Mesendoderm (in vitro differentiated cells): ENCODE data around the gene GLUD1.
A peak's percentile ranks its signal among the peaks of the same experiment; 100 is the strongest.

Experiments used
- DNase-seq: peaks from one replicate; pipeline ENCODE4 v3.0.0; 2013
- H2AK5ac ChIP-seq: 2 replicates; pipeline ENCODE4 v1.6.1; 2013; ENCODE audit warnings: low read length, inconsistent platforms
- H2BK120ac ChIP-seq: 2 replicates; pipeline ENCODE4 v1.6.1; 2013; ENCODE audit warnings: low read depth, mild to moderate bottlenecking, low read length, moderate library complexity, mixed read lengths
- H2BK15ac ChIP-seq: replicated peaks from 2 replicates; pipeline ENCODE4 v1.6.1; 2013; ENCODE audit warnings: low read depth, mild to moderate bottlenecking, moderate library complexity
- H2BK5ac ChIP-seq: 2 replicates; pipeline ENCODE4 v1.6.1; 2013; ENCODE audit warnings: low read length, inconsistent platforms
- H3K18ac ChIP-seq: 2 replicates; pipeline ENCODE4 v1.6.1; 2013; ENCODE audit warnings: mild to moderate bottlenecking, low read length, mixed read lengths
- H3K23ac ChIP-seq: one replicate; pipeline ENCODE4 v1.6.1; 2013; ENCODE audit warnings: low read length
- H3K27ac ChIP-seq: 2 replicates; pipeline ENCODE4 v1.5.1; 2013; ENCODE audit warnings: low read depth, mild to moderate bottlenecking, inconsistent platforms, low read length, moderate library complexity
- H3K27me3 ChIP-seq: 2 replicates; pipeline ENCODE4 v1.6.1; 2013; ENCODE audit warnings: low read length, control low read depth, mild to moderate bottlenecking, inconsistent platforms; ENCODE audit not compliant: insufficient read depth, poor library complexity
- H3K36me3 ChIP-seq: 2 replicates; pipeline ENCODE4 v1.6.1; 2013; ENCODE audit warnings: low read length, inconsistent platforms; ENCODE audit not compliant: control insufficient read depth, insufficient read depth
- H3K4ac ChIP-seq: one replicate; pipeline ENCODE4 v1.6.1; 2013; ENCODE audit warnings: low read depth, mild to moderate bottlenecking, low read length, moderate library complexity
- H3K4me1 ChIP-seq: 2 replicates; pipeline ENCODE4 v1.6.1; 2013; ENCODE audit warnings: low read depth, low read length, inconsistent platforms; ENCODE audit not compliant: control insufficient read depth
- H3K4me2 ChIP-seq: 2 replicates; pipeline ENCODE4 v1.6.1; 2013; ENCODE audit warnings: low read length
- H3K4me3 ChIP-seq: 2 replicates; pipeline ENCODE4 v1.5.1; 2013; ENCODE audit warnings: mild to moderate bottlenecking, low read length
- H3K56ac ChIP-seq: one replicate; pipeline ENCODE4 v1.6.1; 2013; ENCODE audit warnings: low read length
- H3K79me1 ChIP-seq: 2 replicates; pipeline ENCODE4 v1.6.1; 2013; ENCODE audit warnings: low read length, inconsistent platforms
- H3K79me2 ChIP-seq: 2 replicates; pipeline ENCODE4 v1.6.1; 2013; ENCODE audit warnings: mild to moderate bottlenecking, low read length; ENCODE audit not compliant: control insufficient read depth, insufficient read depth
- H3K9ac ChIP-seq: 2 replicates; pipeline ENCODE4 v1.6.1; 2013; ENCODE audit warnings: low read length, inconsistent platforms
- H4K5ac ChIP-seq: one replicate; pipeline ENCODE4 v1.6.1; 2013; ENCODE audit warnings: low read length
- H4K8ac ChIP-seq: one replicate; pipeline ENCODE4 v1.6.1; 2013; ENCODE audit warnings: low read depth, mild to moderate bottlenecking, control low read depth, low read length, moderate library complexity
- WGBS: extraction: QIAGEN DNeasy Blood & Tissue Kit; methylation state at CpG from one replicate; pipeline ENCODE4 v1.1.7; 2013; ENCODE audit warnings: low lambda C conversion rate, missing lambda C conversion rate; ENCODE audit not compliant: insufficient coverage; ENCODE audit errors: extremely low coverage; 5-methylcytosine and 5-hydroxymethylcytosine counted together

Gene GLUD1

DNA sequence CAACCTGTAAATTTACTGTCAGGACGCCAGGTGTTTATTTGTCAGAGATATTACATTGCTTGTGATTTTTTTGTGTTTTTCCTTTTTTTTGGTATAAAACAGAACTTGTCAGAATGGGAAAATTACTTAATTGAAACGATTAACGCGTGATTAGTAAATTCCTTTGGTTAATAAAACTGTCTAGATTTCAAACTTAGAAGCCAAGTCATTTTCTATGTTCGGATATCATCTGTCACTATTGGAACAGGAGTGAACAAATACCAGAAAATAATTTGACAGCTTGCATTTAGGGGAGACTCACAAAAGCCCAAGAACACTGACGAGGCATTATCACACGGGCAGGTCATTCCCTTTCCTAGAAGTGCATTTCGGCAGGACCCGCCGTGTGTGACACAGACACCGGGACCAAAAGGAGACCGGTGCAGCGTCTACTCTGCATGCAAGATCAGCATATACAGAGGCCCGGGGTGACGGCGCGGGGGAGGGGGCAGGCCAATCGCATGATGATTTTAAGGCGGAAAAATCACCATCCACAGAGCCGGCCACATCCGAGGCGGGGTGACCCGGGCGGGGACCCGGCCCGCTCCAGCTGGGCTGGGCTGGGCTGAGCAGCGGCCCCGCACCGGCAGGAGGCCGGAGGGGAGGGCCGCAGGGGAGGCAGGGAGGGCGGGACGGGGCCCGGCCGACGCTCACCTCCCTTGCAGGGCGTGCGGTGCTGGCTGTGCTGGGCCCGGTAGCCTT is 841 bp downstream of the GLUD1 start:
- Histone ChIP-seq H3K4me2 (peak overlapping the region; percentile 93), H3K56ac (peak overlapping the region; percentile 95), H2BK120ac (no peak overlapping the region), H3K27ac (peak overlapping the region; percentile 51), H3K79me1 (peaks cover 6% of the 10 kb centered on the region), H3K23ac (no peak overlapping the region), H4K5ac (no peak overlapping the region), H3K79me2 (peaks cover 31% of the 10 kb centered on the region), H3K4me3 (peak overlapping the region; percentile 81), H2BK5ac (no peak overlapping the region), H3K18ac (peak overlapping the region; percentile 90), H3K9ac (peak overlapping the region; percentile 87), H2BK15ac (no peak overlapping the region), H2AK5ac (no peak overlapping the region), H3K27me3 (no peaks in the 10 kb centered on the region), H3K36me3 (no peaks in the 10 kb centered on the region), H3K4ac (no peak overlapping the region), H3K4me1 (no peaks in the 10 kb centered on the region), H4K8ac (no peak overlapping the region)
- no CpG with 5 or more reads among the region's 39 CpGs for WGBS
- peak; percentile 69 for DNase-seq

- Histone ChIP-seq H3K4me3 (peak overlapping the region; percentile 55), H3K79me1 (peaks cover 6% of the 10 kb centered on the region), H3K56ac (peak overlapping the region; percentile 77), H4K5ac (no peak overlapping the region), H3K4ac (no peak overlapping the region), H3K36me3 (no peaks in the 10 kb centered on the region), H3K9ac (peak overlapping the region; percentile 67), H3K27me3 (no peaks in the 10 kb centered on the region), H3K4me2 (peak overlapping the region; percentile 77), H2BK15ac (no peak overlapping the region), H3K23ac (no peak overlapping the region), H3K18ac (no peak overlapping the region), H3K27ac (no peak overlapping the region), H3K4me1 (no peaks in the 10 kb centered on the region), H2BK120ac (no peak overlapping the region), H4K8ac (no peak overlapping the region), H2AK5ac (no peak overlapping the region), H2BK5ac (no peak overlapping the region), H3K79me2 (peaks cover 31% of the 10 kb centered on the region)
- no CpG with 5 or more reads among the region's 9 CpGs for WGBS
- peak; percentile 82 for DNase-seq
These were observed 1.6 kb downstream of the GLUD1 start for GRCh38 chr10:87092861-87093631.

DNA sequence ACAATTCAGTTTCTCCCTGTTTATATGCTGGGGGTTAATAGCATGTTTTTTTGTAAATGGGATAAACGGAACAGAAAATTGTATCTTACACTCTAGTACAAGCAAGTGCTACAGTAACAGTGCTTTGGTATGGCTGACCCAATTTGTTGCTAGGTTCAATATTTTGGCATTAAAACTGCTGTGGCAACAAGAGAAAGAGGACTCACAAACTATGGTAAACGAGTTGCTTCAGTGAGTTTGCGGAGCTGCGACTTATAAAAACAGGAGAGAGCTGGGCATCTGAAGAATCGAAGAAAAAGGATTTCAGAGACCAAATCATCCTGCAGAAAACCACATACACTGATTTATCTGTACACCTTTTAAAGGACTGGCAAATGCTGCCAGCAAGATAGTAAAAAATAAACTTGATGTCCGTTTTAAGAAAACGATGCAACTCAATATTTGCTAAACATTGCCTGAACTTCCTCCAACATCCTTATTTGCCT is 2.2 kb downstream of the GLUD1 start:
- H3K79me1 ChIP-seq: peaks cover 7% of the 10 kb centered on the region
- H3K18ac ChIP-seq: no peak overlapping the region
- H3K56ac ChIP-seq: peak overlapping the region; percentile 77
- no peak overlapping the region for H3K27ac ChIP-seq
- no peak overlapping the region for H3K23ac ChIP-seq
- H3K79me2 ChIP-seq: peaks cover 35% of the 10 kb centered on the region
- no peak overlapping the region for H3K4ac ChIP-seq
- peak overlapping the region; percentile 15 for H3K4me3 ChIP-seq
- H2AK5ac ChIP-seq: no peak overlapping the region
- H3K9ac ChIP-seq: peak overlapping the region; percentile 67
- H4K8ac ChIP-seq: no peak overlapping the region
- H3K4me2 ChIP-seq: peak overlapping the region; percentile 77
- H2BK120ac ChIP-seq: no peak overlapping the region
- WGBS: no CpG with 5 or more reads among the region's 7 CpGs
- no peaks in the 10 kb centered on the region for H3K27me3 ChIP-seq
- DNase-seq: peak; percentile 60
- H4K5ac ChIP-seq: no peak overlapping the region
- no peaks in the 10 kb centered on the region for H3K4me1 ChIP-seq
- H2BK5ac ChIP-seq: no peak overlapping the region
- no peaks in the 10 kb centered on the region for H3K36me3 ChIP-seq
- no peak overlapping the region for H2BK15ac ChIP-seq

DNA sequence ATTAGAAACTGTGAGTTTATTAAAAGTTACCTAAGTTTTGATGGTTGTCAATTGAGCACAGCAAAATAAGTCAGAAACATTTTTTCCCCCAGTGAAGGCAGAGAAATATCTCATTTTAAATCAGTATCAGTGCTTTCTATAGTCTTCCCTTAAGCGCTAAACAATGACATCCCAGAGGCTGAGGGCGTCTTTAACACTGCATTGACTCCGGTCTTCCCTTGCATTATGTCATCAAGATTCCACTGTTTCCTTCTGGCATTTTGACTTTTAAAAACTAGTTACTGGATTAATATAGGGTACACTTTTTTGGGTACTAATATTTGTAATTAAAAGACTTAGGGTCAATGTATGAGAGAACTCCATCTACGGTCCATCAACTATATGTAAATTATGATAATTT is 3.9 kb downstream of the GLUD1 start:
- H3K4me2 ChIP-seq: no peak overlapping the region
- no peak overlapping the region for H3K23ac ChIP-seq
- H3K27ac ChIP-seq: no peak overlapping the region
- no peaks in the 10 kb centered on the region for H3K27me3 ChIP-seq
- H4K5ac ChIP-seq: no peak overlapping the region
- no peak overlapping the region for H2AK5ac ChIP-seq
- DNase-seq: peak; percentile 59
- H2BK5ac ChIP-seq: no peak overlapping the region
- H2BK120ac ChIP-seq: no peak overlapping the region
- H3K79me1 ChIP-seq: peaks cover 12% of the 10 kb centered on the region
- H3K4ac ChIP-seq: no peak overlapping the region
- no peak overlapping the region for H3K4me3 ChIP-seq
- H3K9ac ChIP-seq: no peak overlapping the region
- peaks cover 1% of the 10 kb centered on the region for H3K36me3 ChIP-seq
- H3K79me2 ChIP-seq: peaks cover 41% of the 10 kb centered on the region
- H4K8ac ChIP-seq: no peak overlapping the region
- WGBS: no CpG with 5 or more reads among the region's 4 CpGs
- H3K56ac ChIP-seq: no peak overlapping the region
- no peak overlapping the region for H3K18ac ChIP-seq
- no peak overlapping the region for H2BK15ac ChIP-seq
- no peaks in the 10 kb centered on the region for H3K4me1 ChIP-seq

DNA sequence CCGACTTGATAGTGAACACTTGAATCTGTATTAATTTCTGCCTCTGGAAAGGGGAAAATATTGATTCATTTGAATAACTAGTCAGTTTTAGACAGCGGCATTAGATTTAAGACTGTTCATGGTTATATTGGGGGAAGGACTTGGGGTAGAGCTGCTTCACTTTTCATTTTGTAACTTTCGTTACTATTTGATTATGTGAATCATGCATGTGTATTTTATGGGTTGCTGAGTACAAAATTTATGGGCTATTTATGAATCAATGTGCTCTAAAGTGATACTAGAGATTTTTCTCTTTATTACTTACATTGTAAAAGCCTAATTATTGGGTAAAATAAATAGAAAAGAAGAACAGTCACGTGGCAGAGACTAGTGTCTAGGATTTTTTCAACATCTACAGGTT is 4.9 kb downstream of the GLUD1 start:
- Histone ChIP-seq H3K27me3 (no peaks in the 10 kb centered on the region), H4K5ac (no peak overlapping the region), H3K4me2 (no peak overlapping the region), H3K27ac (no peak overlapping the region), H2BK15ac (no peak overlapping the region), H3K4me3 (no peak overlapping the region), H3K23ac (no peak overlapping the region), H3K79me2 (peaks cover 38% of the 10 kb centered on the region), H4K8ac (no peak overlapping the region), H2BK120ac (no peak overlapping the region), H3K18ac (no peak overlapping the region), H3K36me3 (peaks cover 1% of the 10 kb centered on the region), H3K56ac (no peak overlapping the region), H2BK5ac (no peak overlapping the region), H3K79me1 (peaks cover 10% of the 10 kb centered on the region), H3K4me1 (no peaks in the 10 kb centered on the region), H3K9ac (no peak overlapping the region), H2AK5ac (no peak overlapping the region), H3K4ac (no peak overlapping the region)
- no CpG with 5 or more reads among the region's 4 CpGs for WGBS
- DNase-seq: no peak
